Measurements from ENCODE around the gene TNNI2. TPM values are rescaled to one million over a fixed set of nuclear protein-coding genes. Genes with fewer than 3 reads are reported as not detected.

Gene TNNI2
- total and polyA plus RNA-seq, 5 donors from 2014 or later = not detected

- DNase-seq (no peak), ATAC-seq (ENCODE audit: low read depth in 2 of 2) (no peak)
- Histone ChIP-seq H3K36me3 (ENCODE audit: control insufficient read depth, insufficient read depth, low read length) (peaks cover 3% of the 10 kb centered on the region), H3K27me3 (ENCODE audit: control insufficient read depth, insufficient read depth, low read length) (no peaks in the 10 kb centered on the region), H3K9me3 (ENCODE audit: control insufficient read depth in 2 of 2, low read length in 2 of 2) (no peaks in the 10 kb centered on the region), H3K27ac (ENCODE audit: insufficient read depth, low read length, poor library complexity, severe bottlenecking) (peak overlapping the region; percentile 61), H3K4me3 (ENCODE audit: low read depth, low read length) (no peak overlapping the region), H3K4me1 (ENCODE audit: control insufficient read depth, insufficient read depth, low read length, poor library complexity, severe bottlenecking) (peaks cover 79% of the 10 kb centered on the region)
- Mint-ChIP-seq H3K4me3 (peak overlapping the region; percentile 43 to 99 (median 68)), H3K36me3 (peaks cover 4% of the 10 kb centered on the region), H3K9me3 (no peaks in the 10 kb centered on the region), H3K27me3 (no peaks in the 10 kb centered on the region), H3K4me1 (peaks cover 0 to 53% (median 20%) of the 10 kb centered on the region in 4 donors), H3K27ac (peak overlapping the region in 2 of 3 donors; percentile 63 to 82)
Observed at GRCh38 chr11:1856306-1857005, 17.7 kb downstream of the TNNI2 start.

- Mint-ChIP-seq H3K27ac (peak overlapping the region in 2 of 3 donors; percentile 25 to 80), H3K4me1 (peaks cover 0 to 46% (median 20%) of the 10 kb centered on the region in 4 donors), H3K36me3 (peaks cover 4% of the 10 kb centered on the region), H3K9me3 (no peaks in the 10 kb centered on the region), H3K27me3 (no peaks in the 10 kb centered on the region), H3K4me3 (no peak overlapping the region)
- Histone ChIP-seq H3K27ac (ENCODE audit: insufficient read depth, low read length, poor library complexity, severe bottlenecking) (no peak overlapping the region), H3K27me3 (ENCODE audit: control insufficient read depth, insufficient read depth, low read length) (no peaks in the 10 kb centered on the region), H3K36me3 (ENCODE audit: control insufficient read depth, insufficient read depth, low read length) (peaks cover 3% of the 10 kb centered on the region), H3K4me3 (ENCODE audit: low read depth, low read length) (no peak overlapping the region), H3K9me3 (ENCODE audit: control insufficient read depth in 2 of 2, low read length in 2 of 2) (no peaks in the 10 kb centered on the region), H3K4me1 (ENCODE audit: control insufficient read depth, insufficient read depth, low read length, poor library complexity, severe bottlenecking) (peaks cover 75% of the 10 kb centered on the region)
- no peak for ATAC-seq (ENCODE audit: low read depth in 2 of 2)
- DNase-seq = no peak
Observed at GRCh38 chr11:1857064-1857463, 18.3 kb downstream of the TNNI2 start.

- Histone ChIP-seq H3K36me3 (ENCODE audit: control insufficient read depth, insufficient read depth, low read length) (peaks cover 7% of the 10 kb centered on the region), H3K27ac (ENCODE audit: insufficient read depth, low read length, poor library complexity, severe bottlenecking) (no peak overlapping the region), H3K27me3 (ENCODE audit: control insufficient read depth, insufficient read depth, low read length) (no peaks in the 10 kb centered on the region), H3K4me3 (ENCODE audit: low read depth, low read length) (no peak overlapping the region), H3K9me3 (ENCODE audit: control insufficient read depth in 2 of 2, low read length in 2 of 2) (no peaks in the 10 kb centered on the region), H3K4me1 (ENCODE audit: control insufficient read depth, insufficient read depth, low read length, poor library complexity, severe bottlenecking) (peaks cover 77% of the 10 kb centered on the region)
- no peaks in the 10 kb centered on the region for H3K27me3 Mint-ChIP-seq
- DNase-seq (no peak), ATAC-seq (ENCODE audit: low read depth in 2 of 2) (no peak)
- peaks cover 0 to 38% (median 12%) of the 10 kb centered on the region in 4 donors for H3K4me1 Mint-ChIP-seq
- peak overlapping the region in 2 of 4 donors; percentile 39 to 61 for H3K4me3 Mint-ChIP-seq
- peak overlapping the region in 2 of 3 donors; percentile 46 to 80 for H3K27ac Mint-ChIP-seq
- H3K9me3 Mint-ChIP-seq = no peaks in the 10 kb centered on the region
- H3K36me3 Mint-ChIP-seq = no peaks in the 10 kb centered on the region
Observed at GRCh38 chr11:1858154-1858553, 19.4 kb downstream of the TNNI2 start.

GRCh38 chr11:1858576-1858975 is 19.8 kb downstream of the TNNI2 start:
- peaks cover 81% of the 10 kb centered on the region for H3K4me1 ChIP-seq (ENCODE audit: control insufficient read depth, insufficient read depth, low read length, poor library complexity, severe bottlenecking)
- peak overlapping the region in 2 of 4 donors; percentile 29 to 46 for H3K4me3 Mint-ChIP-seq

GRCh38 chr11:1859004-1859403 is 20.2 kb downstream of the TNNI2 start:
- peak overlapping the region; percentile 11 for H3K27ac ChIP-seq (ENCODE audit: insufficient read depth, low read length, poor library complexity, severe bottlenecking)
- H3K9me3 ChIP-seq (ENCODE audit: control insufficient read depth in 2 of 2, low read length in 2 of 2) = no peaks in the 10 kb centered on the region
- H3K36me3 Mint-ChIP-seq = no peaks in the 10 kb centered on the region
- H3K27me3 Mint-ChIP-seq = no peaks in the 10 kb centered on the region
- H3K27ac Mint-ChIP-seq = peak overlapping the region in 1 of 3 donors; percentile 26
- peaks cover 12% of the 10 kb centered on the region for H3K36me3 ChIP-seq (ENCODE audit: control insufficient read depth, insufficient read depth, low read length)
- H3K4me3 Mint-ChIP-seq = peak overlapping the region in 2 of 4 donors; percentile 46 to 55
- no peaks in the 10 kb centered on the region for H3K9me3 Mint-ChIP-seq
- no peak for ATAC-seq (ENCODE audit: low read depth in 2 of 2)
- no peak overlapping the region for H3K4me3 ChIP-seq (ENCODE audit: low read depth, low read length)
- H3K27me3 ChIP-seq (ENCODE audit: control insufficient read depth, insufficient read depth, low read length) = no peaks in the 10 kb centered on the region
- no peak for DNase-seq
- peaks cover 86% of the 10 kb centered on the region for H3K4me1 ChIP-seq (ENCODE audit: control insufficient read depth, insufficient read depth, low read length, poor library complexity, severe bottlenecking)
- H3K4me1 Mint-ChIP-seq = peaks cover 0 to 36% (median 10%) of the 10 kb centered on the region in 4 donors

More at GRCh38 chr11:1858576-1858975, 19.8 kb downstream of the TNNI2 start:
- H3K36me3 Mint-ChIP-seq = no peaks in the 10 kb centered on the region
- Histone ChIP-seq H3K27ac (ENCODE audit: insufficient read depth, low read length, poor library complexity, severe bottlenecking) (peak overlapping the region; percentile 11), H3K27me3 (ENCODE audit: control insufficient read depth, insufficient read depth, low read length) (no peaks in the 10 kb centered on the region), H3K4me3 (ENCODE audit: low read depth, low read length) (no peak overlapping the region), H3K9me3 (ENCODE audit: control insufficient read depth in 2 of 2, low read length in 2 of 2) (no peaks in the 10 kb centered on the region), H3K36me3 (ENCODE audit: control insufficient read depth, insufficient read depth, low read length) (peaks cover 11% of the 10 kb centered on the region)
- no peak for DNase-seq
- ATAC-seq (ENCODE audit: low read depth in 2 of 2) = no peak
- H3K4me1 Mint-ChIP-seq = peaks cover 0 to 37% (median 12%) of the 10 kb centered on the region in 4 donors
- no peaks in the 10 kb centered on the region for H3K27me3 Mint-ChIP-seq
- H3K9me3 Mint-ChIP-seq = no peaks in the 10 kb centered on the region
- H3K27ac Mint-ChIP-seq = no peak overlapping the region

- ATAC-seq (ENCODE audit: low read depth in 2 of 2) = no peak
- no peak overlapping the region for H3K27ac Mint-ChIP-seq
- peaks cover 0 to 42% (median 11%) of the 10 kb centered on the region in 4 donors for H3K4me1 Mint-ChIP-seq
- H3K9me3 Mint-ChIP-seq = no peaks in the 10 kb centered on the region
- H3K4me3 Mint-ChIP-seq = no peak overlapping the region
- no peaks in the 10 kb centered on the region for H3K27me3 Mint-ChIP-seq
- DNase-seq = no peak
- Histone ChIP-seq H3K36me3 (ENCODE audit: control insufficient read depth, insufficient read depth, low read length) (peaks cover 14% of the 10 kb centered on the region), H3K9me3 (ENCODE audit: control insufficient read depth in 2 of 2, low read length in 2 of 2) (no peaks in the 10 kb centered on the region), H3K27me3 (ENCODE audit: control insufficient read depth, insufficient read depth, low read length) (no peaks in the 10 kb centered on the region), H3K27ac (ENCODE audit: insufficient read depth, low read length, poor library complexity, severe bottlenecking) (no peak overlapping the region), H3K4me3 (ENCODE audit: low read depth, low read length) (no peak overlapping the region), H3K4me1 (ENCODE audit: control insufficient read depth, insufficient read depth, low read length, poor library complexity, severe bottlenecking) (peaks cover 86% of the 10 kb centered on the region)
- H3K36me3 Mint-ChIP-seq = no peaks in the 10 kb centered on the region
Observed at GRCh38 chr11:1860108-1860507, 21.3 kb downstream of the TNNI2 start.

- no peaks in the 10 kb centered on the region for H3K27me3 Mint-ChIP-seq
- H3K9me3 Mint-ChIP-seq = peaks cover 0 to 1% (median 0%) of the 10 kb centered on the region in 7 donors
- Histone ChIP-seq H3K36me3 (ENCODE audit: control insufficient read depth, insufficient read depth, low read length) (peaks cover 20% of the 10 kb centered on the region), H3K4me1 (ENCODE audit: control insufficient read depth, insufficient read depth, low read length, poor library complexity, severe bottlenecking) (peaks cover 84% of the 10 kb centered on the region), H3K27me3 (ENCODE audit: control insufficient read depth, insufficient read depth, low read length) (no peaks in the 10 kb centered on the region), H3K9me3 (ENCODE audit: control insufficient read depth in 2 of 2, low read length in 2 of 2) (no peaks in the 10 kb centered on the region), H3K4me3 (ENCODE audit: low read depth, low read length) (peak overlapping the region; percentile 13), H3K27ac (ENCODE audit: insufficient read depth, low read length, poor library complexity, severe bottlenecking) (no peak overlapping the region)
- no peak overlapping the region for H3K27ac Mint-ChIP-seq
- DNase-seq = no peak
- H3K4me3 Mint-ChIP-seq = no peak overlapping the region
- ATAC-seq (ENCODE audit: low read depth in 2 of 2) = no peak
- peaks cover 4% of the 10 kb centered on the region for H3K36me3 Mint-ChIP-seq
- H3K4me1 Mint-ChIP-seq = peaks cover 0 to 43% (median 13%) of the 10 kb centered on the region in 4 donors
Observed at GRCh38 chr11:1861435-1862411, 22.9 kb downstream of the TNNI2 start.

Measured in CD4-positive, CD25-positive, alpha-beta regulatory T cell (primary cell).